BLaER1 treated with 17β-estradiol and CSF1 and Interleukin-3, amounts not matched to agents 10 nM and 100 nM (cell line): ENCODE measurements around the gene GTF3A.

Source experiments
- H3K27ac ChIP-seq, 11 experiments: shearing (Covaris generic); formaldehyde crosslinking; 2 replicates each; pipeline ENCODE4 v1.8.1; 2022
- H3K27me3 ChIP-seq, 11 experiments: shearing (Covaris generic); formaldehyde crosslinking; 2 replicates each; pipeline ENCODE4 v1.8.1; 2022
- H3K36me3 ChIP-seq, 11 experiments: shearing (Covaris generic); formaldehyde crosslinking; 2 replicates each; pipeline ENCODE4 v1.8.1; 2022
- H3K4me1 ChIP-seq, 10 experiments: shearing (Covaris generic); formaldehyde crosslinking; 2 replicates each; pipeline ENCODE4 v1.8.1; 2022
- H3K4me2 ChIP-seq, 11 experiments: shearing (Covaris generic); formaldehyde crosslinking; 2 replicates each; pipeline ENCODE4 v1.8.1; 2022
- H3K4me3 ChIP-seq, 10 experiments: shearing (Covaris generic); formaldehyde crosslinking; 2 replicates each; pipeline ENCODE4 v1.8.1; 2022
- H3K9ac ChIP-seq, 11 experiments: shearing (Covaris generic); formaldehyde crosslinking; 2 replicates each; pipeline ENCODE4 v1.8.1; 2022
- H3K9me3 ChIP-seq, 11 experiments: shearing (Covaris generic); formaldehyde crosslinking; replicated peaks in 1 of 11; 2 replicates each; pipeline ENCODE4 v1.8.1; 2022
- H4K20me1 ChIP-seq, 11 experiments: shearing (Covaris generic); formaldehyde crosslinking; 2 replicates each; pipeline ENCODE4 v1.8.1; 2022
- Cebpa-rat ChIP-seq, 11 experiments: shearing (Covaris generic); IDR thresholded peaks; 2 replicates each; pipeline ENCODE4 v1.8.1; 2022

The GTF3A gene

DNA sequence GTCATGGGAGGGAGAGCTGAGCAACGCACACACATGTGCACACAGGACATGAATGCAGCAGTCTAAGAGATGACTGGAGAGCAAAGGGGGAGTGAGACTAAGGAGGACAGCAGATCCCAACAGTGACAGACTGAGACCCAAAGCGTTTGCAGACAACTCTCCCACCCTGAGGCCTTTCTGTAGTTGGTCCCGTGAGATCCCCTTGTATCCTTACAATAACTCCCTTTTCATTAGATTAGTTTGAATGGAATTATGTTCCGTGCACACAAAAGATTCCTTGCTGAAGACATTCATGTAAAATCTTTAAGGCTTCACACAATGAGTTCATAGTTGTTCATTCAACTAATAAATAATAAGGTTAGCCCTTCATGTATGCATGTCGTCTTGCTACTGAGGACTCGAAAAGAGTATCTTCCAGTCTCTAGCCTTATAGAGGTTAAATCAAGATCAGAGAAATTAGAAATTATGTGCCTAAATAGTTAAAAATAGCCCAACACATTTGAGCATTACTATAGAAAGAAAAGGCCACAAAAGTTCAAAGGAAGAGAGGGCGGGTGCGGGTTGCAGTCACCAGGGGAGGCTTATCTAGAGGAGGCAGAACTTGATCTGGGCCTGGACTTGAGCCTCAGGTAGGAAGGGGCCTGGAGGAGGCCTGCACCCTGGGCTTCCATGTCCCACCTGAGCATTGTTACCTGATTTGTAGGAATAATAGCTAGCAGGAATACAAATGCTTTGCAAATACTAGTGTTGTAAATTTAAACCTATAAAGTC, 3.1 kb upstream of the GTF3A start:
- Histone ChIP-seq H3K4me3 (no peak overlapping the region), H4K20me1 (peaks cover 0 to 3% (median 1%) of the 10 kb centered on the region in 11 experiments; a peak in 10 of 22 replicates), H3K27ac (no peak overlapping the region), H3K4me1 (peaks cover 19 to 32% (median 22%) of the 10 kb centered on the region in 10 experiments), H3K4me2 (no peak overlapping the region), H3K9ac (no peak overlapping the region), H3K36me3 (no peaks in the 10 kb centered on the region), H3K9me3 (peaks cover 0 to 6% (median 0%) of the 10 kb centered on the region in 11 experiments; a peak in 5 of 22 replicates), H3K27me3 (no peaks in the 10 kb centered on the region)
- no peak for TF ChIP-seq Cebpa-rat (IDR thresholded peaks at IDR 0.05)

DNA sequence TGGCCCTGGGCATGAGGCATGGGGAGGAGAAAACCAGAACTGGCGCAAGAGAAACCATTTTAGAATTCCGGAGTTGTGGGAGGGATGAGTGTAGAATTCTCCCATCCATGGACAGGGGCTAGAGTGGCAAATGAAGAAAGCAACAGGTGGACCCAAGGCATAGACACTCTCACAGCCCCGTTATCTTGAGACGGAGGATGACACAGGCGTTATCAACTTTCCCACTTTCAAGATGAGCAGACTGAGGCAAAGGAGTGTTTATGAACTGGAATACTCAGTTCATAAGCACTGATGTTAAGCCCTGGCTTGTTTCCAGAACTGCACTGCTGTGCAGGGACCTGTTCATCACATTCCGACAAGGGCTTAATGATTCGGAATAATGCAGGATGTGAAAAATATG, 1.1 kb upstream of the GTF3A start:
- H3K27ac ChIP-seq = no peak overlapping the region
- H3K4me2 ChIP-seq = peak overlapping the region in 3 of 11 experiments; percentile 90 to 95 (median 93); a peak in 3 of 22 replicates
- H3K9ac ChIP-seq = no peak overlapping the region
- no peak overlapping the region for H3K4me3 ChIP-seq
- H3K27me3 ChIP-seq = no peaks in the 10 kb centered on the region
- peaks cover 3 to 16% (median 14%) of the 10 kb centered on the region in 11 experiments; a peak in 21 of 22 replicates for H3K36me3 ChIP-seq
- H3K4me1 ChIP-seq = peaks cover 40 to 50% (median 42%) of the 10 kb centered on the region in 10 experiments
- peaks cover 0 to 6% (median 0%) of the 10 kb centered on the region in 11 experiments; a peak in 5 of 22 replicates for H3K9me3 ChIP-seq
- TF ChIP-seq Cebpa-rat (IDR thresholded peaks at IDR 0.05) = no peak
- peaks cover 0 to 24% (median 21%) of the 10 kb centered on the region in 11 experiments; a peak in 14 of 22 replicates for H4K20me1 ChIP-seq

DNA sequence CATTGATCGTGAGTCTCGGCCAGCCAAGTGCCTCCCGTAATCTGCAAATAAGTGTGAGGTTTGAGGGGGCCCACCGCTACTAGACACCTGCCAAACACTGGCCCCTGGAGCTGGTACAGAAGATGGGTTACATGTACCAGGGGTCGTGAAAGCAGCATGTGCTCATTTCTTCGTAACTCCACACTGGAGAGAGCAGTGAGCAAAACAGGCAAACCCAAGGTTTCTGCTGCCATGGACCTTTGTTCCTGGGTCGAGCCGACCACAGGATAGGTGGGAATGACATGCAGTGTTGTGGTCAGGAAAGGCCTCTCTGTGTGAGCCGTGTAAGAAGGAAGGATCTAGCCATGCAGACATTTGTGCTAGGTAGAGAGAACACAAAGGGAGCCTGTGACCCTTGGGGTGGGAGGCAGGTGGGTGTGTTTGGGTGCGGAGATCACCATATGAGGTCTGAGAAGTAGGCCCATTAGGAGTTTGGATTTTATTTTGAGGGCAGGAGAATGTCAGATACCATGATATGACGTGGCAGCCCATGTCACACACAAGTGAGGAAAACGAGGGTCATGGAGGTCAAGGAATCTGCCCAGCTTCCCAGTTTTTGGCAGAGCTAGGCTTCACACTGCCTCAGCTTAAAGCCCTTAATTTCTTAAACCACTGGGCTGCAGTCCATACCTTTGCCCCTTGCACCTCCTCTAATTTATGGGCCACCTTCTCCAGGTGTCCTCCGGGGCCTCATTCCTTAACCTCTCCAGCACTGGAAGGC, 919 bp downstream of the GTF3A start:
- peak overlapping the region; percentile 74 to 87 (median 82) for H3K9ac ChIP-seq
- H3K4me1 ChIP-seq = peaks cover 41 to 54% (median 49%) of the 10 kb centered on the region in 10 experiments
- H3K4me3 ChIP-seq = peak overlapping the region; percentile 60 to 78 (median 66)
- H3K36me3 ChIP-seq = peaks cover 23 to 37% (median 34%) of the 10 kb centered on the region in 11 experiments
- H3K27me3 ChIP-seq = no peaks in the 10 kb centered on the region
- H3K9me3 ChIP-seq = peaks cover 0 to 6% (median 0%) of the 10 kb centered on the region in 11 experiments; a peak in 5 of 22 replicates
- H4K20me1 ChIP-seq = peaks cover 0 to 35% (median 28%) of the 10 kb centered on the region in 11 experiments; a peak in 15 of 22 replicates
- H3K4me2 ChIP-seq = peak overlapping the region; percentile 82 to 100 (median 93)
- H3K27ac ChIP-seq = peak overlapping the region; percentile 86 to 94 (median 91)
- TF ChIP-seq Cebpa-rat (IDR thresholded peaks at IDR 0.05) = no peak

DNA sequence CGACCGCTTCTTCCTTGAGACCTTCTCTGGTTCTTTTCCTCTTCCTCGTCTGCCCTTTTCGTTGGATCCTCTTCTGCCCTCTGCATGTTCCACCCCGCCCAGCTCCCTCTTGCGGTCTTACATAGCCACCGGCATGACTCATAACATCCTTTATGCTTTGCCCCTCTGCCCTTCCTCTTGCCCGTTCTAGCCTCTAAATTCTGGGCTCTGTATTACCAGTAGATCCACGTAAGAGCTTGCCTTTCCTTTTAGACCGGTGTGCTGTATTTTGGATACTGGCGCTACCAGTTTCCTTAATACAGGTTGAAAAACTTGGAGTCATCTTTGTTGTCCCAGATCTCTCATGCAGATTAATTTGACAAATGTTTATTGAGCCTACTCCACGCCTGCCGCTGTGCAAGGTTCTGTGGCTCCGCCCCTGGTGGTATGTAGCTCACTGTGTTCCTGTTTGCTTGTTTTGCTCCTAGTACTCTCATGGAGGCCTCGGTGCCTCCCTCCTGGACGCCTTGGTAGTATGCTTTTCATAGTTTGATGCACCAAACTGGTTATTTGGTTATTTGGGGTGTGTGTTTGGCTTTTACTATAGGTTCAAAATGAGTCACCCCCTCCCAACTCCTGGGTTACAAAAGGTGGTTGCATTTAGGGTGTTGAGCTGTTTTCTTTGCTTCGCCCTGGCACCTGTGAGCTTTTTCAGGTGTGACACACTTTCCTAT, 1.7 kb downstream of the GTF3A start:
- Histone ChIP-seq H3K4me2 (peak overlapping the region; percentile 82 to 100 (median 93)), H3K4me3 (peak overlapping the region; percentile 60 to 78 (median 66)), H3K4me1 (peaks cover 41 to 54% (median 49%) of the 10 kb centered on the region in 10 experiments), H4K20me1 (peaks cover 0 to 37% (median 28%) of the 10 kb centered on the region in 11 experiments; a peak in 15 of 22 replicates), H3K9me3 (peaks cover 0 to 6% (median 0%) of the 10 kb centered on the region in 11 experiments; a peak in 5 of 22 replicates), H3K27me3 (no peaks in the 10 kb centered on the region), H3K9ac (peak overlapping the region; percentile 74 to 87 (median 82)), H3K36me3 (peaks cover 30 to 44% (median 42%) of the 10 kb centered on the region in 11 experiments), H3K27ac (peak overlapping the region; percentile 86 to 94 (median 91))
- no peak for TF ChIP-seq Cebpa-rat (IDR thresholded peaks at IDR 0.05)

DNA sequence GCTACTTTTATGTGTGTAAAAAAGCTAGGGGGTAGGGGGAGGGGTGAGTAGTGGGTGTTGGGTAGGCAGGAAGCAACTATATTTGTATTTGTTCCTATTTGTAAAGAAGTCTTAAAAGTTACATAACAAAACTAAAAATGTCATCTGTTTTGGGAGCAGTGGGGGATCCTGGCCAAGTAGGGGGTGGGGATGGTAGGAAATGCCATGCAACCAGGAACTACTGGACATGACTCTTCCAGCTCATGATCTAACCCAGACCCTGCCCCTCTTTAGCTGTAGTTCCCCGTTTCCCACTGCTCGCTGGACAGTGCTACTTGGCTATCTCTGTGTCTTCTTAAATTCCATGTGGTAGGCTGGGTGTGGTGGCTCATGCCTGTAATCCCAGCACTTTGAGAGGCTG, 3.2 kb downstream of the GTF3A start:
- no peak for TF ChIP-seq Cebpa-rat (IDR thresholded peaks at IDR 0.05)
- peaks cover 45 to 60% (median 57%) of the 10 kb centered on the region in 11 experiments for H3K36me3 ChIP-seq
- peak overlapping the region in 10 of 11 experiments; percentile 86 to 94 (median 91); a peak in 13 of 22 replicates for H3K27ac ChIP-seq
- H3K27me3 ChIP-seq = no peaks in the 10 kb centered on the region
- peak overlapping the region in 6 of 11 experiments; percentile 7 to 84 (median 78); a peak in 6 of 22 replicates for H3K9ac ChIP-seq
- peak overlapping the region; percentile 82 to 100 (median 93) for H3K4me2 ChIP-seq
- H3K9me3 ChIP-seq = peaks cover 0 to 6% (median 0%) of the 10 kb centered on the region in 11 experiments; a peak in 6 of 22 replicates
- peaks cover 6 to 50% (median 38%) of the 10 kb centered on the region in 11 experiments; a peak in 21 of 22 replicates for H4K20me1 ChIP-seq
- H3K4me1 ChIP-seq = peaks cover 41 to 54% (median 49%) of the 10 kb centered on the region in 10 experiments
- H3K4me3 ChIP-seq = peak overlapping the region in 8 of 10 experiments; percentile 60 to 78 (median 66); a peak in 8 of 20 replicates

DNA sequence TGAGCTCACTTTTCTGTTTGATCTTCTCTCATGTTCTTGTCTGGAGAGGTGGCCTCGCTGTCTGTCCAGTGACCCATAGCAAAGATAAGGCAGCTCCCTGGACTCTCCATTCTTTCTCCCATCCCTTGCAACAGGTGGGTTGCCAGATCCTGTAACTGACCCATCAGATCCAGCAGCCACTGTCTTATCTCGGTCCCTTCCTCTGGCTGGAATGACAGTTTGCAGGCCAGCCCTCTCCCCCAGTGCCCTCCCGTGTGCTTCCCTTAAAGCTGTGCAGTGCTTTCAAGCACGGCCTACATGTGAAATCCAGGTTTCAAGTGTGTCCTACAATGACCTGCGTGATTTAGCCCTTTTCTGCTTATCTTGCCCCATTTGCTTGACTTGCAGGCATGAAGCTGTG, 3.7 kb downstream of the GTF3A start:
- H3K4me1 ChIP-seq = peaks cover 41 to 54% (median 49%) of the 10 kb centered on the region in 10 experiments
- TF ChIP-seq Cebpa-rat (IDR thresholded peaks at IDR 0.05) = no peak
- H3K36me3 ChIP-seq = peaks cover 50 to 65% (median 63%) of the 10 kb centered on the region in 11 experiments
- H3K27me3 ChIP-seq = no peaks in the 10 kb centered on the region
- peak overlapping the region in 6 of 11 experiments; percentile 24 to 94 (median 88); a peak in 8 of 22 replicates for H3K27ac ChIP-seq
- H3K4me2 ChIP-seq = peak overlapping the region in 10 of 11 experiments; percentile 82 to 100 (median 93); a peak in 17 of 22 replicates
- peak overlapping the region in 4 of 11 experiments; percentile 7 to 76 (median 36); a peak in 4 of 22 replicates for H3K9ac ChIP-seq
- peaks cover 7 to 55% (median 40%) of the 10 kb centered on the region in 11 experiments; a peak in 21 of 22 replicates for H4K20me1 ChIP-seq
- H3K9me3 ChIP-seq = peaks cover 0 to 6% (median 0%) of the 10 kb centered on the region in 11 experiments; a peak in 6 of 22 replicates
- H3K4me3 ChIP-seq = no peak overlapping the region

DNA sequence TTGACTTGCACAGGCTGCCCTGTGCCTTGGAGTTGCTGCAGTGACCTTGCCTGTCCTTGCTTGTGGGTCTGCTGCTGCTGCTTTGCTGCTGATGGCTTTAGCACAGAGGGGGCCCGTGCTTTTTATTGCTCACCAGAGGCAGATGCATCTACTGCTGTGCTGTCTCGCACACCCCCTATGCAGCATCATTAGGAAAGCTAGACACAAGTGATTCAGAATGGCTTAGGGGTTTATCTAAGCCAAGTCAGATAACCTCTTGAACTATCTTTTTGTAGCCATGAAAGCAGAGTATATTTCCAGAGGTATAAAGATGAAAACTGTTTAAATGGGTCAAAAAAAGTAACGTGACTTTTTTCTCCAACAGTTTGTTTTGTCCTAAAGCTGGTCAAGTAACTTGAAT, 7.8 kb downstream of the GTF3A start:
- Histone ChIP-seq H3K27me3 (no peaks in the 10 kb centered on the region), H3K4me2 (no peak overlapping the region), H3K9ac (no peak overlapping the region), H3K36me3 (peaks cover 88 to 100% (median 99%) of the 10 kb centered on the region in 11 experiments), H4K20me1 (peaks cover 11 to 69% (median 43%) of the 10 kb centered on the region in 11 experiments; a peak in 21 of 22 replicates), H3K9me3 (no peaks in the 10 kb centered on the region; a peak in 1 of 22 replicates), H3K27ac (no peak overlapping the region), H3K4me1 (peaks cover 10 to 24% (median 18%) of the 10 kb centered on the region in 10 experiments), H3K4me3 (no peak overlapping the region)
- TF ChIP-seq Cebpa-rat (IDR thresholded peaks at IDR 0.05) = no peak
